ENCODE data around the gene FNBP1.

FNBP1 gene

GRCh38 chr9:130029223-130029973 lies 13.6 kb downstream of the FNBP1 start:
- in situ Hi-C loops (cut with MboI; ENCODE audit: low pct_unique_long_range_greater_than_20kb, low sequenced_read_pairs, unreplicated experiment), result no loop called here
- no peak for DNase-seq (ENCODE audit: low spot score)
- no peak for TF ChIP-seq CTCF (IDR thresholded peaks at IDR 0.05; ENCODE audit: extremely low read depth, insufficient read depth, missing control alignments)

GRCh38 chr9:130028493-130029222 lies 14.3 kb downstream of the FNBP1 start:
- in situ Hi-C loops (cut with MboI; ENCODE audit: low pct_unique_long_range_greater_than_20kb, low sequenced_read_pairs, unreplicated experiment), result no loop called here
- no peak for DNase-seq (ENCODE audit: low spot score)
- TF ChIP-seq CTCF (IDR thresholded peaks at IDR 0.05; ENCODE audit: extremely low read depth, insufficient read depth, missing control alignments), result no peak

GRCh38 chr9:130027533-130028365 lies 15.2 kb downstream of the FNBP1 start:
- no peak for TF ChIP-seq CTCF (IDR thresholded peaks at IDR 0.05; ENCODE audit: extremely low read depth, insufficient read depth, missing control alignments)
- in situ Hi-C loops (cut with MboI; ENCODE audit: low pct_unique_long_range_greater_than_20kb, low sequenced_read_pairs, unreplicated experiment), result no loop called here
- DNase-seq (ENCODE audit: low spot score), result no peak

- DNase-seq (ENCODE audit: low spot score), result no peak
- in situ Hi-C loops (cut with MboI; ENCODE audit: low pct_unique_long_range_greater_than_20kb, low sequenced_read_pairs, unreplicated experiment), result no loop called here
- no peak for TF ChIP-seq CTCF (IDR thresholded peaks at IDR 0.05; ENCODE audit: extremely low read depth, insufficient read depth, missing control alignments)
Measured at GRCh38 chr9:130026583-130027340, 16.2 kb downstream of the FNBP1 start.

- TF ChIP-seq CTCF (IDR thresholded peaks at IDR 0.05; ENCODE audit: extremely low read depth, insufficient read depth, missing control alignments), result no peak
- in situ Hi-C loops (cut with MboI; ENCODE audit: low pct_unique_long_range_greater_than_20kb, low sequenced_read_pairs, unreplicated experiment), result no loop called here
- no peak for DNase-seq (ENCODE audit: low spot score)
Measured at GRCh38 chr9:130024597-130024994, 18.4 kb downstream of the FNBP1 start.

All from GM13977 (cell line).